Loucy (cell line): Measurements from ENCODE around the gene GABBR1.

Experiments used
- CTCF ChIP-seq: fragments of 200-600 bp; sonication (generic); conservative IDR thresholded peaks from 2 replicates; pipeline ENCODE4 v1.5.1; 2014; ENCODE audit warnings: mild to moderate bottlenecking, antibody characterized with exemption, low read length
- EZH2phosphoT487 ChIP-seq: fragments of 200-600 bp; IDR thresholded peaks from 2 replicates; pipeline ENCODE4 v1.6.1; 2018; ENCODE audit warnings: antibody characterized with exemption, mild to moderate bottlenecking, moderate library complexity, borderline replicate concordance

GRCh38 chr6:29566856-29567255 lies 66.1 kb downstream of the GABBR1 start:
- TF ChIP-seq CTCF (no peak), EZH2phosphoT487 (no peak)
